Inflammatory macrophage treated with lipopolysaccharide for 4 hours (primary cell): ENCODE measurements around the gene RABL6.
"Not testable (repeated sequence)": the region's sequence is repeated elsewhere in the genome, so short reads cannot be mapped to it uniquely, and the experiment has no call there.

ENCODE experiments used
- DNase-seq: peaks from one replicate; pipeline ENCODE4 v3.0.0-alpha.2; 2020

The RABL6 gene

GRCh38 chr9:136837856-136838277, 30.1 kb downstream of the RABL6 start:
- DNase-seq, result not testable (repeated sequence)

- no peak for DNase-seq
These were observed 30.8 kb downstream of the RABL6 start for GRCh38 chr9:136838314-136839228.

DNA sequence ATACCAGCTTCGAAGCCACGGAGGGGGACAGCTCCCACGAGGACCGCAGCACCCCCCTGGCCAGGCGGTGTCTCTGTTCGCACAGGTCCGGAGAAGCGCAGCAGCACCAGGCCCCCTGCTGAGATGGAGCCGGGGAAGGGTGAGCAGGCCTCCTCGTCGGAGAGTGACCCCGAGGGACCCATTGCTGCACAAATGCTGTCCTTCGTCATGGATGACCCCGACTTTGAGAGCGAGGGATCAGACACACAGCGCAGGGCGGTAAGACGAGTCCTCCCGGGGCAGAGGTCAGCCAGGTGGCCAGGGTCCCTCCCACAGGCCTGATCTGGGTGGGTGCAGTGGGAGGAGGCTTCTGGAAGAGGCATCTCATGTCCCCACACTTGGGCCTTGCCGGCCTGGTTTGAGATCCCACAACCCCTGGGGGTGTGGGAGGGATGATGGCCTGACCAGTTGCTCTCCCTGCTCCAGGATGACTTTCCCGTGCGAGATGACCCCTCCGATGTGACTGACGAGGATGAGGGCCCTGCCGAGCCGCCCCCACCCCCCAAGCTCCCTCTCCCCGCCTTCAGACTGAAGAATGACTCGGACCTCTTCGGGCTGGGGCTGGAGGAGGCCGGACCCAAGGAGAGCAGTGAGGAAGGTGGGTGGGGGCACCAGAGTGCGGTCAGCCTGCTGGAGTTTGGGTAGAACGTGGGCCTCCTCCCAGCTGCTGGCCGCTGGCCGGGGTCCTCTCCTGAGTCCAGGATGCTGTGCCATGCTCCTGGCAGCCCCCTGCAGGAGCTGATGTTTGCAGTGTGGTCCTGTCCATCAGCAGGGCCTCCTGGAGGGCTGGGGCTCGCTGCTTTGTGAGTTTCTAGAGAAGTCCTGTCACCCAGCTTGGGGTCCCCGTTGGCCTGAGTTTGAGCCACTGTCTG, 31.7 kb downstream of the RABL6 start:
- no peak for DNase-seq

GRCh38 chr9:136840140-136840876, 32.6 kb downstream of the RABL6 start:
- no peak for DNase-seq

DNA sequence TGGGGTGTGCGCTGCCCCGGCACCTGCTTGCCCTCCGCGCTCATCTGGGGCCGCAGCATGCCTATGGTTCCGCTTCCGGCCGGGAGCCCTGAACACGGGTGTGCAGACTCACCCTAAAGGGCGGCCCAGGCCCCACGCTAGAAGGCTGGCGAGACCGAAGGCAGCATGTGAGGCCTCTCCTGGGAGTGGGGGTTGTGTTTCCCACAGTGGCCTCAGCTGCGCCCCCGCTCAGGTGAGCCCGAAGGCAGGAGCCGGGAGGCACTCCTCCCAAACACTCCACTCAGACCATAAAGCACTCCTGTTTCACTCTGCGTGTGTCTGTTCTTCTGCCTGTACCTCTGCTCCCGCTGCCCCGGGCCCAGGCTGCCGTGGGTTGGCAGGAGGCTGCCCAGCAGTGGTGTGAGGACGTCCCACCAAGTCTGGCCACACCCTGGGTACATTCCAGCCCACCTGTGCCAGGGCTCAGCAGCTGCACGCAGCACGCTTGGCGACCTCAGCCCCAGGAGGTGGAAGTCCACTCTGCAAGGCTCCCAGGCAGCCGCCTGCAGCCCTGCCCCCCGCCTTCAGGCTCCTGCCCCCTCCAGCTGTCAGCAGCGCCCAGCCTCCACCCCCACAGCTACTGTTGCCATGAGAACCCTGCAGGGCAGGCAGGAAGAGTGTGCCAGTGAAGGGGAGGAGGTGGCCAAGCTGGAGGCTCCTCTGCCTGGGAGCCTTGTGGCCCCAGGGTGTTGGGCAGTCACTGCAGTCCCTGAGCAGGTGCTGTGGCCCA, 33.3 kb downstream of the RABL6 start:
- DNase-seq, result no peak

- not testable (repeated sequence) for DNase-seq
These were observed 34.1 kb downstream of the RABL6 start for GRCh38 chr9:136841646-136842379.

DNA sequence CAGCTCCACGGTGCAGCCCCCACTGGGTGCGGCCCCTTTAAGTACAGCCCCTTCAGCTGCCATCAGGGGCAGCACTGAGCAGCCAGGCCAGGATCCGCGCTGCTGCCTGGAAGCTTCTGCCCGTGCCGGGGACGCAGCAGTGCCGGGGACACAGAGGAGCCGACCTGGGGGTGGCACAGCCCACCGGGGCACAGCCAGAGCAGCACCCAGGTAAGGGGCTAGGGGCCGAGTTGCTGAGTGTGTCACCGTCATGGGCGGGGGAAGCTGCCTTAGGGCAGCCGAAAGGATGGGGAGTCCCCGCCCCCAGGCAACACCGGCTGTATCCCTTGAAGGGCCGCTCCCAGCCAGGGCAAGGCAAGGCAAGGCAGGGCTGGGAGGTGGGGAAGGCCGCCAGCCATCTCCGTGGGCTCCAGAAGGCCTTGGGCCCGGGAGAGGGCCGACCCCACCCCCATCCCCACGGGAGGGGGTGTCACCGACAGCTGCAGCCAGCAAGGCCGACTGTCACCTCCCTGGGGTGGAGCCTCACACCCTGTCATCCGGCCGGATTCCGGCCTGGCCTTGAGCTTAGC, 34.7 kb downstream of the RABL6 start, which contains the start of gene AJM1:
Gene AJM1 (plus strand): TSS at position 99 of the 569 bp plus-strand sequence. CDS start 1,937 bp downstream, outside the sequence.
- peak; percentile 74 for DNase-seq

- not testable (repeated sequence) for DNase-seq
These were observed 35.5 kb downstream of the RABL6 start for GRCh38 chr9:136843159-136843800.

DNA sequence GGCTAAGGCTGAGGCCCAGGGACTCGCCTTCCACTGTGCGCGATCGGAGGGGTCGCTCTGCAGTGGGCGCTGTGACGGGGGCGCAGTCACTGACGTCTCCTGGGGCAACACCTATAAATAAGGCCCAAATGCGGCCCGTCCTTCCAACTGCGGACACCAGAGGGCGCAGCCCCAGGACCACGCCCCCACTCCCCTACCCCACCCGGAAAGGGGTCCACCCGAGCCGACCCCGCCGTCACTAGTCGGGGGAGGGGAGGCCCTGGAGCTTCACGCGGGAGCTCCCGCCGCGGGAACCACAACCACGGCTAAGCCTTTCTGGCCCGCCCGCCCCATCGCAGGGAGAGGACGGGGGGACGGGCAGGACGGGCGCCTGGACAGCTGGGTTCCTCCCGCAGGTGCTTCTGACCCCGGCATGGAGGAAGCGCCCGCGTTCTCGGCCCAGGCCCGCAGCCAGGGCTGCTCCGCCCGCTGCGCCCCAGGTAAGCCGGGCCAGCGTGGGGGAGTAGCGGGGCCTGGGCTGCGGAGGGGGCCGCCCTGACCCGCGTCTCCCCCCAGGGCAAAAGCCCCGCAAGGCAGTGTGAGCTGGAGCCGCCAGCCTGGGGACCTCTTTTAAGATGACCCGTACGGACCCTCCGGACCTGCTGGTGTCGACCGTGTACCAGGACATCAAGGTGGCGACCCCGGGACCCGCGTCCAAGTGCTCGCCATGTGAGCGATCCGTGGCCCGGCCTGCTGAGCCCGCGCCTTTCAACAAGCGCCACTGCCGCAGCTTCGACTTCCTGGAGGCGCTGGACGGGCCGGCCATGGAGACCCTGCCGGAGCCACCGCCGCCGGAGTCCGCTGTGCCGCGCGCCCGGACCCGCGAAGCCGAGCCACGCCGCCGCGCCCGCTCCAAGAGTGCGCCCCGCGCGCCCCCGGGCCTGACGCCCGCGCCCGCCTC, 36.3 kb downstream of the RABL6 start:
- peak; percentile 18 for DNase-seq

- DNase-seq, result no peak
These were observed 37.2 kb downstream of the RABL6 start for GRCh38 chr9:136844761-136845464.

GRCh38 chr9:136845465-136846260, 37.9 kb downstream of the RABL6 start:
- no peak for DNase-seq

GRCh38 chr9:136846376-136847087, 38.8 kb downstream of the RABL6 start:
- DNase-seq, result no peak

DNA sequence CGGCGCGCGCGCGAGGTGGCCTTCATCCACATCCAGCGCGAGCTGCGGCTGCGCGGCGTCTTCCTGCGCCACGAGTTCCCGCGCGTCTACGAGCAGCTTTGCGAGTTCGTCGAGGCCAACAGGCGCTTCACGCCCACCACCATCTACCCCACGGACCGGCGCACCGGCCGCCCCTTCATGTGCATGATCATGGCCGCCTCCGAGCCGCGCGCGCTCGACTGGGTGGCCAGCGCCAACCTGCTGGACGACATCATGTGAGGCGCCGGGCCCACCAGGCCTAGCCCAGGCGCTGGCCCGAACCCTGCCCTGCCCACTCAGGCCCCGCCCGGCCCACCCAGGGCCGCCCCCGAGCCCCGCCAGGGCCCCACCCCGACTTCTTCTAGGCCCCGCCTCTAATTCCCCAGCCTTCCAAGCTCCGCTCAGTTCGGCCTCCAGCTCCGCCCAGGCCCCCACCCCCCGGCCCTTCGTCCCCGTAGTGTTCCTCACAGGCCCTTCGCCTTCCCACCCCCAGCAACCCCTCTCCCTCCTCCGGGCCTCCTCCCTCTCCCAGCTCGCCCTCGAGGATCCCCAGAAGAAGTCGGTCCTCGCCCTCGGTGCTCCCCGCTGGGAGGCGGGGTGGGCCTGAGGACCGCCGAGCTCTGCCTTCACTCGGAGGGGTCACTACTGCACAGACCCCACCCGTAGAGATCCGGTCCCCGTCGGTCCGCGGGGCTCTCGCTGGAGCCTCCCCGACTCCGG, 39.5 kb downstream of the RABL6 start:
- DNase-seq, result peak; percentile 26

DNA sequence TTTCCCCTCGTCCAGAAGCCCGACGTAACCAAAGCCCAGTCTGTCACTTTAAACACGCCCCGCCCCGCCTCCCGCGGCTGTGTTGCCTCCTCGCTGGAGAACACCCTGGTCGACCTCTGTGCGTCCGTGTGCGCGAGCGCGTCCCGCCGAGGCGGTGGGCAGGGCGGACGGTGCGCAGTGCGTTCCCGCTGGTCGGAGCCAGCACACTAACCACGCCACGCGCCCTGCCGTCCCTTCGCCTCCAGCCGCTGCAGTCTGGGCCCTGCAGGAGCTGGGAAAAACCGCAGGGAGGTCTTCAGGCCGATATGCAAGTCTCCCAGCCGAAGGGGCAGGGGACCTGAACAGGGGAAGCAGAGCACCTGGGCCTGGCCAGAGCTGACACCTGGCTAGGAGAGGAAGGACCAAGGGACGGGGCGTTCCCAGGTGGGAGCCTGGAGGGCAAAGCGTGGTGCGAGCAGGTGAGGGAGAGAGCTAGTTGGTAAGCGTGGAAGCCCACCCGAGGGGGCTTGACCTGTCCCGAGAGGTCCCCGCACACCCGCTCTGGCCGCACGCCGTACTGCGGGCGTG, 40.2 kb downstream of the RABL6 start:
- peak; percentile 88 for DNase-seq

DNA sequence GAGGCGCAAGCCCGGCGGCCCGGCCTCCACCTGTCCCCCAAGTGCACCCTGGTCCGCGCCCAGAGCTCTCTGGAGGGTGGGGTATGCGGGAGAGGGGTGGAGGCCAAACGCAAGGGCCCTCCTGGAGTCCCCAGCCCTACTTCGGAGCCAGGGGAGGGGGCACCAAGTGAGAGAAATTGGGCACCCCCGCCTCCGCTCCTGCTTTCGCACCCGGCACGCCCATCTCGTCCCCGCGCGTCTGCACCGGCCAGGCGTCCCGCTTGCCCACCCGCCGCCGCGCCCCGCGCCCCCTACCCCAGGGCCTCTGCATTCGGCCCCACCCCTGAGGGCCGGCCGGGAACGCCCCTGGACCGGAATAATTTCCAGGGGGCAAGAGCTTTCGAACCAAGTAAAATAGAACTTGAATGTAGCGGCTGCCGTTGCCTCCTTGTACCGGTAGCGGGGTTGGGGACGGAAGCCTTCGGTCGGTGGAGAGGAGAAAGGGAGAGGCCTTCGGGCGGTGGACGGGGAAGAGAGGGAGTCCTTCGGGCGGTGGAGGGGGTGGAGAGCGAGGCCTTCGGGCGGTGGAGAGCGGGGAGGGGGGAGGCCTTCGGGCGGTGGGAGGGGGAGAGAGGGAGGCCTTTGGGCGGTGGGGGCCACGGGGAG, 40.8 kb downstream of the RABL6 start:
- DNase-seq, result peak; percentile 35
